ENCODE results near the gene IRAK4.
A peak's percentile ranks its signal among the peaks of the same experiment; 100 is the strongest.

Gene IRAK4

GRCh38 chr12:43835656-43836474, 77.1 kb downstream of the IRAK4 start, which contains the start of gene TMEM117:
Gene TMEM117, plus strand, starts transcription at chr12:43836081.
- DNase-seq (ENCODE audit: low read depth in 2 of 2) = peak; percentile 30 to 40

- DNase-seq (ENCODE audit: low read depth in 2 of 2) = no peak
These were observed 77.8 kb downstream of the IRAK4 start for GRCh38 chr12:43836475-43836989.

Data from stimulated activated CD8-positive, alpha-beta memory T cell treated with anti-CD3 and anti-CD28 coated beads, Interleukin-2, amount 100 ng/mL, for 48 hours (primary cell).